Left ventricle myocardium inferior (tissue), 1 donor: ENCODE data around the gene CCDC30. TPM values are rescaled to one million over a fixed set of nuclear protein-coding genes. Genes with fewer than 3 reads are reported as not detected.

Source experiments
- DNase-seq: peaks from one replicate; pipeline ENCODE4 v3.0.0-alpha.2; 2020
- H3K27ac ChIP-seq: fragments of 200-600 bp; replicated peaks from 2 replicates; pipeline ENCODE4 v1.8.0; 2021
- H3K27me3 ChIP-seq: fragments of 200-600 bp; 2 replicates; pipeline ENCODE4 v1.8.0; 2021; ENCODE audit warnings: low read depth
- H3K36me3 ChIP-seq: fragments of 200-600 bp; 2 replicates; pipeline ENCODE4 v1.8.0; 2021
- H3K4me1 ChIP-seq: fragments of 200-600 bp; 2 replicates; pipeline ENCODE4 v1.8.0; 2021
- H3K4me3 ChIP-seq: fragments of 200-600 bp; 2 replicates; pipeline ENCODE4 v1.8.0; 2021; ENCODE audit warnings: mild to moderate bottlenecking, moderate library complexity
- H3K9me3 ChIP-seq: fragments of 200-600 bp; replicated peaks from 2 replicates; pipeline ENCODE4 v1.8.0; 2021
- intact Hi-C: fragments of 100-400 bp; cut with micrococcal nuclease; formaldehyde crosslinking; loops from one replicate; pipeline ENCODE4 v1.11.0; 2022
- total RNA-seq: library from RNA; stranded (reverse); fragmentation: NEBNext Ultra II Directional; extraction: Animal tissue kit (Norgen Biotek cat#: 25700); gene quantifications from one replicate; pipeline ENCODE4 v1.2.1, GENCODE V29; 2021
- TF ChIP-seq, protein P1 (sequence below): fragments of 200-600 bp; IDR thresholded peaks from 2 replicates; pipeline ENCODE4 v1.8.0; 2021; ENCODE audit warnings: antibody characterized with exemption, mild to moderate bottlenecking, borderline replicate concordance
- donor health status: DM: no; HTN: yes; CAD: no; lungs with severe emphysema.

The CCDC30 gene
- total RNA-seq, 1 donor from 2014 or later, result 2.2 TPM

DNA sequence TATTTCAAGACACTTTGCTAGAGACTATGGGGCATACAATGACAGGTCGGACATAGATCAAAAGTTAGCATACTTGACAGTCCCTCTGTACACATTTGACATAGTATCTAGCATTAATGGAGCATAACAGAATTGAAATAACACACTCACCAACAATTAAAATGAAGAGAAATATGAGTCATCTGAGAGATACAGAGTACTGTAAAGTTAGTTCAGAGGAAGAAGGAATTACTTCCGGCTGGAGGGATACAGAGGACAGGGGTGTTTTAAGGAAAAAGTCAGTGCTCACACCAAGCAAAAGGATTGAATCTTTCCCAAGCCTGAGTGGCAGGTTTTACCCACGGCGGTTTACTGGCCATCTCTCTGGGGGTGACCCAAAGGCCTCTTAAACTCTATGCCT lies 9.7 kb upstream of the CCDC30 start:
- Histone ChIP-seq H3K4me3 (no peak overlapping the region), H3K27me3 (no peaks in the 10 kb centered on the region), H3K9me3 (no peaks in the 10 kb centered on the region), H3K36me3 (no peaks in the 10 kb centered on the region), H3K27ac (no peak overlapping the region), H3K4me1 (peaks cover 30% of the 10 kb centered on the region)
- DNase-seq, result no peak
- TF ChIP-seq, protein P1, sequence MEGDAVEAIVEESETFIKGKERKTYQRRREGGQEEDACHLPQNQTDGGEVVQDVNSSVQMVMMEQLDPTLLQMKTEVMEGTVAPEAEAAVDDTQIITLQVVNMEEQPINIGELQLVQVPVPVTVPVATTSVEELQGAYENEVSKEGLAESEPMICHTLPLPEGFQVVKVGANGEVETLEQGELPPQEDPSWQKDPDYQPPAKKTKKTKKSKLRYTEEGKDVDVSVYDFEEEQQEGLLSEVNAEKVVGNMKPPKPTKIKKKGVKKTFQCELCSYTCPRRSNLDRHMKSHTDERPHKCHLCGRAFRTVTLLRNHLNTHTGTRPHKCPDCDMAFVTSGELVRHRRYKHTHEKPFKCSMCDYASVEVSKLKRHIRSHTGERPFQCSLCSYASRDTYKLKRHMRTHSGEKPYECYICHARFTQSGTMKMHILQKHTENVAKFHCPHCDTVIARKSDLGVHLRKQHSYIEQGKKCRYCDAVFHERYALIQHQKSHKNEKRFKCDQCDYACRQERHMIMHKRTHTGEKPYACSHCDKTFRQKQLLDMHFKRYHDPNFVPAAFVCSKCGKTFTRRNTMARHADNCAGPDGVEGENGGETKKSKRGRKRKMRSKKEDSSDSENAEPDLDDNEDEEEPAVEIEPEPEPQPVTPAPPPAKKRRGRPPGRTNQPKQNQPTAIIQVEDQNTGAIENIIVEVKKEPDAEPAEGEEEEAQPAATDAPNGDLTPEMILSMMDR, result no peak
- intact Hi-C loops, result loop anchor here (10.0 kb wide), 1 partner anchor 119 kb away; the partner anchor contains the start of gene FOXJ3

DNA sequence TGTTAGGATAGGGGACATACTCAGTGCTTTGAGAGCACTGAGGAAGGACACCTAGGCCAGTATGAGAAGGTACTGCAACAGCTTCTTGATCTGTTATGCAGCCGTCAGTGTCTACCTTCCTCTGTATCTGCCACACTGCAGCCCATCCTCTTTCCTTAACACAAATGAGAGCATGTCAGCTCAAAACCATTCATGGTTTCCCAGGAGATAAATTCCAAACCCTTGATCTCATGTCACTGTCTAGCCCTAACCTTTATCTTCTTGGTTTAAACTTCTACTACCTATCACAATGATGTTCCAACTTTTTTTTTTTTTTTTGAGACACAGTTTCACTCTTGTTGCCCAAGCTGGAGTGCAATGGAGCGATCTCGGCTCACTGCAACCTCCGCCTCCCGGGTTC lies 8.7 kb upstream of the CCDC30 start:
- no peaks in the 10 kb centered on the region for H3K27me3 ChIP-seq
- no peaks in the 10 kb centered on the region for H3K9me3 ChIP-seq
- H3K27ac ChIP-seq, result no peak overlapping the region
- intact Hi-C loops, result loop anchor here (10.0 kb wide), 1 partner anchor 120 kb away; the partner anchor contains the start of gene FOXJ3
- peaks cover 7% of the 10 kb centered on the region for H3K36me3 ChIP-seq
- TF ChIP-seq, protein P1, result no peak
- no peak overlapping the region for H3K4me3 ChIP-seq
- no peak for DNase-seq
- H3K4me1 ChIP-seq, result peaks cover 30% of the 10 kb centered on the region

DNA sequence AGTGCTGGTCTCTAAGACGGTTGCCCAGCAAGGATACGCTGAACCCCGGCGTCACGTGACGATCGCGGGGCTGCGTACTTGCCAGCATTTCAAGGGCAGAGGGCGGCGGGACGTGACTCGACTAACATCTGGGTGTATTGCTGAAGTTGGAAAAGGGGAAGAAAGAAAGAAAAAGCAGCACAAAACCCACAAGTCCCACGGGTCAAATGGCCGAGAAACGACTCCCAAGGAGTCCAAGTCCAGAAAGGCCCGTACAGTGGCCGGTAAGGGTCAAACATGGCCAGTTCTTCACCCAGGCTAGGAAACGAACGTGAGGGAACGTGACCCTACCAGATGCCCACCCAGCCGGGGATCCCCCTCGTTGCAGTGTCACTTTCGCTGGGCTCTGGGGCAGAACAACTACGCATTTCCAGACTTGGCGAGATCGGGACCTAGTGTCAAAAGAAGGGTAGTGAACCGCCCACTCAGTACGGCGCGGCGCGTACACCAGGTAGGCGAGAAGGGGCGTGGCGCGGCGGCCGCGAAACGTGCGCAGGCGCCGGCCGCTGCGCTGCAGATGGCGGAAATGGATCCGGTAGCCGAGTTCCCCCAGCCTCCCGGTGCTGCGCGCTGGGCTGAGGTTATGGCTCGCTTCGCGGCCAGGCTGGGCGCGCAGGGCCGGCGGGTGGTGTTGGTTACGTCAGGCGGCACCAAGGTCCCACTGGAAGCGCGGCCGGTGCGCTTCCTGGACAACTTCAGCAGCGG lies 6.9 kb upstream of the CCDC30 start, which contains the start of the genes PPCS and ZMYND12:
Gene PPCS (plus strand): TSS at position 534 of the 744 bp plus-strand sequence. CDS start 23 bp downstream, at position 557.
Gene ZMYND12 (minus strand): TSS at position 13 of the 744 bp plus-strand sequence. CDS start 25 bp downstream, outside the sequence.
- H3K36me3 ChIP-seq, result peaks cover 20% of the 10 kb centered on the region
- TF ChIP-seq, protein P1, result peak; percentile 31
- H3K27ac ChIP-seq, result peak within 1 kb of the TSS; percentile 98
- intact Hi-C loops, result loop anchor here (10.0 kb wide), 1 partner anchor 121 kb away; the partner anchor contains the start of gene FOXJ3
- H3K4me3 ChIP-seq, result peak within 1 kb of the TSS; percentile 99
- H3K27me3 ChIP-seq, result no peaks in the 10 kb centered on the region
- DNase-seq, result peak; percentile 87
- no peaks in the 10 kb centered on the region for H3K9me3 ChIP-seq
- peaks cover 30% of the 10 kb centered on the region for H3K4me1 ChIP-seq

DNA sequence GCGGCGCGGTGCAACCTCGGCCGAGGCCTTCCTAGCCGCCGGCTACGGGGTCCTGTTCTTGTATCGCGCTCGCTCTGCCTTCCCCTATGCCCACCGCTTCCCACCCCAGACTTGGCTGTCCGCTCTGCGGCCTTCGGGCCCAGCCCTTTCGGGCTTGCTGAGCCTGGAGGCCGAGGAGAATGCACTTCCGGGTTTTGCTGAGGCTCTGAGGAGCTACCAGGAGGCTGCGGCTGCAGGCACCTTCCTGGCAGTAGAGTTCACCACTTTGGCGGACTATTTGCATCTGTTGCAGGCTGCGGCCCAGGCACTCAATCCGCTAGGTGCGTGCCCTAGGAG lies 6.4 kb upstream of the CCDC30 start:
- intact Hi-C loops, result loop anchor here (10.0 kb wide), 1 partner anchor 122 kb away; the partner anchor contains the start of gene FOXJ3
- no peak for DNase-seq
- Histone ChIP-seq H3K27me3 (no peaks in the 10 kb centered on the region), H3K4me1 (peaks cover 30% of the 10 kb centered on the region), H3K36me3 (peaks cover 22% of the 10 kb centered on the region), H3K27ac (peak overlapping the region; percentile 98), H3K9me3 (no peaks in the 10 kb centered on the region), H3K4me3 (peak overlapping the region; percentile 99)
- TF ChIP-seq, protein P1, result no peak

DNA sequence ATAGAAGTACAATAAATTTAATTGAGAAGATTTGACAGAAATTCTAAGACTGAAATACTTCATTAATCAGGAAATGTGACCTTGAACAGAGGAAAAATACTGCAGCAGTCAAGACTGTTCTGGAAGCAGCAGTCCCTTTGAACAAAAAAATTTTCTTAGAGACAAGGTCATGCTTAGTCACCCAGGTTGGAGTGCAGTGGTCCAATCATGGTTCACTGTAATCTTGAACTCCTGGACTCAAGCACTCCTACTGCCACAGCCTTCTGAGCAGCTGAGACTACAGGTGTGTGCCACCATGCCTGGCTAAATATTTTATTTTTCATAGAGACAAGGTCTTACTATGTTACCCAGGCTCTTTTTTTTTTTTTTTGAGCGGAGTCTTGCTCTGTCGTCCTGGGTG lies 1.9 kb upstream of the CCDC30 start:
- TF ChIP-seq, protein P1, result no peak
- Histone ChIP-seq H3K9me3 (no peaks in the 10 kb centered on the region), H3K4me3 (no peak overlapping the region), H3K27me3 (no peaks in the 10 kb centered on the region), H3K36me3 (peaks cover 22% of the 10 kb centered on the region), H3K27ac (no peak overlapping the region), H3K4me1 (peaks cover 37% of the 10 kb centered on the region)
- no peak for DNase-seq
- intact Hi-C loops, result no loop called here
